Uterus (tissue), 4 donors: ENCODE results near the gene OPRD1. TPM values are rescaled to one million over a fixed set of nuclear protein-coding genes. Genes with fewer than 3 reads are reported as not detected.

Source experiments
- DNase-seq, 2 donors: peaks; one replicate each; pipeline ENCODE4 v3.0.0-alpha.2; 2019 to 2020
- H3K27ac ChIP-seq, 2 donors: fragments of 200-600 bp; sonication (generic); 1 replicate in 1 of 2; 2 replicates in 1 of 2; pipeline ENCODE4 v1.5.1; 2016 to 2018
- H3K27me3 ChIP-seq, 2 donors: fragments of 200-600 bp; sonication (generic); one replicate each; pipeline ENCODE4 v1.5.1; 2018 to 2019; ENCODE audit warnings: control low read depth in 1 of 2
- H3K36me3 ChIP-seq, 2 donors: fragments of 200-600 bp; sonication (generic); one replicate each; pipeline ENCODE4 v1.5.1; 2019; ENCODE audit warnings: control low read depth in 1 of 2
- H3K4me1 ChIP-seq, 2 donors: fragments of 200-600 bp; sonication (generic); one replicate each; pipeline ENCODE4 v1.5.1; 2018 to 2019; ENCODE audit warnings: control low read depth in 1 of 2
- H3K4me3 ChIP-seq, 2 donors: fragments of 200-600 bp; sonication (generic); 1 replicate in 1 of 2; 2 replicates in 1 of 2; pipeline ENCODE4 v1.5.1; 2018 to 2019; ENCODE audit warnings: mild to moderate bottlenecking in 1 of 2
- H3K9me3 ChIP-seq, 2 donors: fragments of 200-600 bp; sonication (generic); one replicate each; pipeline ENCODE4 v1.5.1; 2019; ENCODE audit warnings: control low read depth in 1 of 2
- CTCF ChIP-seq, 4 experiments: fragments of 200-600 bp in 2 of 4; fragments of 450-650 bp in 2 of 4; sonication (generic) in 2 of 4; IDR thresholded peaks; one replicate each; pipeline ENCODE4 v1.5.1; 2016 to 2019; ENCODE audit warnings: antibody characterized with exemption in 4 of 4, mild to moderate bottlenecking in 2 of 4, moderate library complexity in 1 of 4
- POLR2A ChIP-seq, 2 donors: fragments of 450-650 bp; IDR thresholded peaks; one replicate each; pipeline ENCODE4 v1.6.1; 2016; ENCODE audit warnings: antibody characterized with exemption in 2 of 2, mild to moderate bottlenecking in 1 of 2, moderate library complexity in 1 of 2
- intact Hi-C: fragments of 100-400 bp; cut with DNase I; formaldehyde crosslinking; loops from one replicate; pipeline ENCODE4 v1.15.1; 2023; ENCODE audit warnings: low total_unique reads
- total RNA-seq, 4 donors: library from RNA; depleted of rRNA in 3 of 4; stranded (reverse); fragments of >200 nt in 3 of 4; gene quantifications; one replicate each; pipeline versions ENCODE4 v1.1.0 to v1.2.4, GENCODE V29; 2014 to 2023
- donor health status: DM: yes; HTN: yes; CAD: no.

Gene OPRD1
- total RNA-seq, 4 donors from 2014 or later, result 0.07 TPM; not detected in 3

- Histone ChIP-seq H3K36me3 (no peaks in the 10 kb centered on the region), H3K9me3 (no peaks in the 10 kb centered on the region), H3K27ac (no peak overlapping the region), H3K4me1 (no peaks in the 10 kb centered on the region), H3K4me3 (no peak overlapping the region), H3K27me3 (no peaks in the 10 kb centered on the region)
- no peak for TF ChIP-seq CTCF (IDR thresholded peaks at IDR 0.05)
- TF ChIP-seq POLR2A (IDR thresholded peaks at IDR 0.05), result no peak
- no peak for DNase-seq
- intact Hi-C loops, result no loop called here
Measured at GRCh38 chr1:28890435-28890834, 78.5 kb downstream of the OPRD1 start.

GRCh38 chr1:28890836-28891235, 78.9 kb downstream of the OPRD1 start:
- no peak overlapping the region for H3K27ac ChIP-seq
- H3K36me3 ChIP-seq, result no peaks in the 10 kb centered on the region
- no peak overlapping the region for H3K4me3 ChIP-seq
- no peaks in the 10 kb centered on the region for H3K9me3 ChIP-seq
- no peak for DNase-seq
- intact Hi-C loops, result no loop called here
- no peaks in the 10 kb centered on the region for H3K27me3 ChIP-seq
- no peaks in the 10 kb centered on the region for H3K4me1 ChIP-seq
- TF ChIP-seq POLR2A (IDR thresholded peaks at IDR 0.05) (no peak), CTCF (IDR thresholded peaks at IDR 0.05) (no peak)

GRCh38 chr1:28891256-28891655, 79.3 kb downstream of the OPRD1 start:
- intact Hi-C loops, result no loop called here
- no peaks in the 10 kb centered on the region for H3K27me3 ChIP-seq
- no peaks in the 10 kb centered on the region for H3K9me3 ChIP-seq
- H3K4me3 ChIP-seq, result no peak overlapping the region
- no peak for DNase-seq
- no peaks in the 10 kb centered on the region for H3K4me1 ChIP-seq
- TF ChIP-seq POLR2A (IDR thresholded peaks at IDR 0.05), result no peak
- no peak for TF ChIP-seq CTCF (IDR thresholded peaks at IDR 0.05)
- H3K27ac ChIP-seq, result no peak overlapping the region
- no peaks in the 10 kb centered on the region for H3K36me3 ChIP-seq

DNA sequence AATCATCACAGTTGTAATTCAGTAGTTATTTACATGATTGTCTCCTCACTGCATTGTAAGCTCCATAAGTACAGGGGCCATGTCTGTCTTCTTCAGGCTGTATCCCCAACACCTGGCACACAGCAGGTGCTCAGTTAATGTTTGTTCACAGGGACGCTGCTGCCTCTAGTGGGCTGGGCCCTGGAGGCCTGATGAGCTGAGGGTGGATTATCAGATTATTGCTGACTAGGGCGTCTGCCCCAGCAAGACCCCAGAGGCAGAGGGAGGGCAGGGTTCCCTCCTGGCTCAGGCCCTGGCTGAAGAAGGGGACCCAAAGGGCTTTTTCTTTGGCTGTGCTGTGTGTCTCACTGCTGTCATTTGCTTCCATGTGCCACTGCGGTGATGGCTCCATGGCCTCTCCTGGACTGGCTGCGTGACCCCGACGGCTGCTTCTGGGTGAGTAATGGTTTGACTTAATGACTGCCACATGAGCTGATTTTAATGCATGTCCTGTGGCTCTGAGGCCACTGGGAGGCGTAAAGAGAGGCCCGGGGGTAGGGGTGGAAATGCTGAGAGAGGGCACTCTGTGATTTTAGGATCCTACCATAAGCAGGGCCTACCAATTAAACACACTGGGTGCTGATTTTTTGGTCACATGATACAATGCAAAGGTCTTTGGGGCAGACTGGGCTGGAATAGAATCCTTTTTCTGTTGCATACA, 81.6 kb downstream of the OPRD1 start:
- Histone ChIP-seq H3K4me1 (no peaks in the 10 kb centered on the region), H3K27me3 (no peaks in the 10 kb centered on the region), H3K36me3 (no peaks in the 10 kb centered on the region), H3K4me3 (no peak overlapping the region), H3K27ac (no peak overlapping the region), H3K9me3 (no peaks in the 10 kb centered on the region)
- TF ChIP-seq POLR2A (IDR thresholded peaks at IDR 0.05), result no peak
- no peak for TF ChIP-seq CTCF (IDR thresholded peaks at IDR 0.05)
- intact Hi-C loops, result no loop called here
- DNase-seq, result no peak

- no peak for DNase-seq
- no peaks in the 10 kb centered on the region for H3K9me3 ChIP-seq
- intact Hi-C loops, result no loop called here
- H3K27ac ChIP-seq, result peak overlapping the region in 1 of 2 donors; percentile 30
- H3K4me3 ChIP-seq, result no peak overlapping the region
- no peak for TF ChIP-seq CTCF (IDR thresholded peaks at IDR 0.05)
- no peak for TF ChIP-seq POLR2A (IDR thresholded peaks at IDR 0.05)
- no peaks in the 10 kb centered on the region for H3K27me3 ChIP-seq
- H3K4me1 ChIP-seq, result no peaks in the 10 kb centered on the region
- H3K36me3 ChIP-seq, result no peaks in the 10 kb centered on the region
Measured at GRCh38 chr1:28894785-28895184, 82.8 kb downstream of the OPRD1 start.
